Stimulated activated naive CD4-positive, alpha-beta T cell (primary cell): ENCODE data around the gene RASL12.
"Not testable (repeated sequence)": the region's sequence is repeated elsewhere in the genome, so short reads cannot be mapped to it uniquely, and the experiment has no call there.

Experiments
- DNase-seq, 6 experiments: peaks; one replicate each; lab custom pipeline; 2025; lab: John Stamatoyannopoulos, UW

The RASL12 gene

GRCh38 chr15:65028921-65029735 lies 38.7 kb downstream of the RASL12 start, which contains the start of gene MTFMT:
MTFMT (minus strand) TSS chr15:65029639; CDS start chr15:65029613, 26 bp downstream.
- DNase-seq, result peak; percentile 66 to 90 (median 87)

- peak in 2 of 6 experiments; percentile 4 to 9 for DNase-seq
Measured at GRCh38 chr15:65028338-65028737, 39.5 kb downstream of the RASL12 start.

- no peak for DNase-seq
Measured at GRCh38 chr15:65027593-65027992, 40.2 kb downstream of the RASL12 start.

GRCh38 chr15:65026756-65027155 lies 41.0 kb downstream of the RASL12 start:
- no peak for DNase-seq

- DNase-seq, result no peak
Measured at GRCh38 chr15:65021488-65021887, 46.3 kb downstream of the RASL12 start.

- no peak for DNase-seq
Measured at GRCh38 chr15:65020419-65020818, 47.4 kb downstream of the RASL12 start.

- not testable (repeated sequence) for DNase-seq
Measured at GRCh38 chr15:65011198-65011597, 56.6 kb downstream of the RASL12 start.

- DNase-seq, result no peak
Measured at GRCh38 chr15:65008983-65009382, 58.8 kb downstream of the RASL12 start.

GRCh38 chr15:65006876-65007275 lies 60.9 kb downstream of the RASL12 start:
- DNase-seq, result no peak

- DNase-seq, result no peak
Measured at GRCh38 chr15:65004993-65005392, 62.8 kb downstream of the RASL12 start.
